ENCODE data around the gene PLCH1. TPM values are rescaled to one million over a fixed set of nuclear protein-coding genes. Genes with fewer than 3 reads are reported as not detected.

Gene PLCH1
- total RNA-seq, 1 experiment from 2014 or later, result 8.9 TPM

DNA sequence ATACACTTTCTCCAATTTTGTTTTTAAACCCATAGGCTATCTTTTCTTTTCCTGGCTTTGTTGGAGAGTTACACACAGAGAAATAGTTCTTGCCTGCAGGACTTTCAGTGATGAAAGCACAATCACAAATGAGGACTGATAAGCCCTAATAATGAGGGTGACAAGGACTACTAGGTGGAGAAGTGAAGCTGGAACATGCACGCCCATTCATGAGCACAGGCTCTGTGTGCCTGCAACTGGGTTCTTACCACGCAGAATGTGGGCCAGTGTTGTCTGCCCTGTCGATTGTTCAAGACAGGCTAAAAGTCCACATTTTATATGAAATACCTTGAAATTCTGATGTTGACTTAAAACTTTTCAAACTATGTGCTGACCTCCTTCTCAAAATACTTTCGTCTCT is 289.1 kb downstream of the PLCH1 start:
- Mint-ChIP-seq H3K9me3 (no peaks in the 10 kb centered on the region), H3K27me3 (ENCODE audit: low read depth) (no peaks in the 10 kb centered on the region), H3K4me3 (no peak overlapping the region), H3K36me3 (no peaks in the 10 kb centered on the region), H3K27ac (no peak overlapping the region), H3K4me1 (no peaks in the 10 kb centered on the region)
- ATAC-seq, result no peak
- no peak for DNase-seq (ENCODE audit: low spot score)
- TF ChIP-seq, protein P1, sequence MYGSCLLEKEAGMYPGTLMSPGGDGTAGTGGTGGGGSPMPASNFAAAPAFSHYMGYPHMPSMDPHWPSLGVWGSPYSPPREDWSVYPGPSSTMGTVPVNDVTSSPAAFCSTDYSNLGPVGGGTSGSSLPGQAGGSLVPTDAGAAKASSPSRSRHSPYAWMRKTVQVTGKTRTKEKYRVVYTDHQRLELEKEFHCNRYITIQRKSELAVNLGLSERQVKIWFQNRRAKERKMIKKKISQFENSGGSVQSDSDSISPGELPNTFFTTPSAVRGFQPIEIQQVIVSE (CRISPR knock-in tag; IDR thresholded peaks at IDR 0.05; ENCODE audit: borderline replicate concordance), result no peak
- TF ChIP-seq RELA (CRISPR knock-in tag; IDR thresholded peaks at IDR 0.05; ENCODE audit: borderline replicate concordance) (no peak), FOXJ3 (CRISPR knock-in tag; IDR thresholded peaks at IDR 0.05; ENCODE audit: borderline replicate concordance) (no peak), ETV6 (CRISPR knock-in tag; IDR thresholded peaks at IDR 0.05) (no peak), CBFB (CRISPR knock-in tag; IDR thresholded peaks at IDR 0.05; ENCODE audit: low read depth) (no peak), ESRRA (CRISPR knock-in tag; IDR thresholded peaks at IDR 0.05; ENCODE audit: borderline replicate concordance) (no peak), SMAD3 (CRISPR knock-in tag; IDR thresholded peaks at IDR 0.05; ENCODE audit: borderline replicate concordance) (no peak), MLX (CRISPR knock-in tag; IDR thresholded peaks at IDR 0.05) (no peak), CREM (CRISPR knock-in tag; IDR thresholded peaks at IDR 0.05) (no peak), NR3C1 (CRISPR knock-in tag; conservative IDR thresholded peaks at IDR 0.05; ENCODE audit: low read depth) (no peak), ZNF219 (CRISPR knock-in tag; IDR thresholded peaks at IDR 0.05; ENCODE audit: borderline replicate concordance) (no peak), PREB (CRISPR knock-in tag; IDR thresholded peaks at IDR 0.05; ENCODE audit: borderline replicate concordance) (no peak), ZNF671 (CRISPR knock-in tag; IDR thresholded peaks at IDR 0.05) (no peak), ATF1 (CRISPR knock-in tag; IDR thresholded peaks at IDR 0.05) (no peak), TP53 (CRISPR knock-in tag; IDR thresholded peaks at IDR 0.05) (no peak)
- TF ChIP-seq, protein P2, sequence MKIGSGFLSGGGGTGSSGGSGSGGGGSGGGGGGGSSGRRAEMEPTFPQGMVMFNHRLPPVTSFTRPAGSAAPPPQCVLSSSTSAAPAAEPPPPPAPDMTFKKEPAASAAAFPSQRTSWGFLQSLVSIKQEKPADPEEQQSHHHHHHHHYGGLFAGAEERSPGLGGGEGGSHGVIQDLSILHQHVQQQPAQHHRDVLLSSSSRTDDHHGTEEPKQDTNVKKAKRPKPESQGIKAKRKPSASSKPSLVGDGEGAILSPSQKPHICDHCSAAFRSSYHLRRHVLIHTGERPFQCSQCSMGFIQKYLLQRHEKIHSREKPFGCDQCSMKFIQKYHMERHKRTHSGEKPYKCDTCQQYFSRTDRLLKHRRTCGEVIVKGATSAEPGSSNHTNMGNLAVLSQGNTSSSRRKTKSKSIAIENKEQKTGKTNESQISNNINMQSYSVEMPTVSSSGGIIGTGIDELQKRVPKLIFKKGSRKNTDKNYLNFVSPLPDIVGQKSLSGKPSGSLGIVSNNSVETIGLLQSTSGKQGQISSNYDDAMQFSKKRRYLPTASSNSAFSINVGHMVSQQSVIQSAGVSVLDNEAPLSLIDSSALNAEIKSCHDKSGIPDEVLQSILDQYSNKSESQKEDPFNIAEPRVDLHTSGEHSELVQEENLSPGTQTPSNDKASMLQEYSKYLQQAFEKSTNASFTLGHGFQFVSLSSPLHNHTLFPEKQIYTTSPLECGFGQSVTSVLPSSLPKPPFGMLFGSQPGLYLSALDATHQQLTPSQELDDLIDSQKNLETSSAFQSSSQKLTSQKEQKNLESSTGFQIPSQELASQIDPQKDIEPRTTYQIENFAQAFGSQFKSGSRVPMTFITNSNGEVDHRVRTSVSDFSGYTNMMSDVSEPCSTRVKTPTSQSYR (CRISPR knock-in tag; IDR thresholded peaks at IDR 0.05), result no peak
- TF ChIP-seq, protein P3, sequence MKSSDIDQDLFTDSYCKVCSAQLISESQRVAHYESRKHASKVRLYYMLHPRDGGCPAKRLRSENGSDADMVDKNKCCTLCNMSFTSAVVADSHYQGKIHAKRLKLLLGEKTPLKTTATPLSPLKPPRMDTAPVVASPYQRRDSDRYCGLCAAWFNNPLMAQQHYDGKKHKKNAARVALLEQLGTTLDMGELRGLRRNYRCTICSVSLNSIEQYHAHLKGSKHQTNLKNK (CRISPR knock-in tag; IDR thresholded peaks at IDR 0.05), result no peak
- TF ChIP-seq, protein P4, sequence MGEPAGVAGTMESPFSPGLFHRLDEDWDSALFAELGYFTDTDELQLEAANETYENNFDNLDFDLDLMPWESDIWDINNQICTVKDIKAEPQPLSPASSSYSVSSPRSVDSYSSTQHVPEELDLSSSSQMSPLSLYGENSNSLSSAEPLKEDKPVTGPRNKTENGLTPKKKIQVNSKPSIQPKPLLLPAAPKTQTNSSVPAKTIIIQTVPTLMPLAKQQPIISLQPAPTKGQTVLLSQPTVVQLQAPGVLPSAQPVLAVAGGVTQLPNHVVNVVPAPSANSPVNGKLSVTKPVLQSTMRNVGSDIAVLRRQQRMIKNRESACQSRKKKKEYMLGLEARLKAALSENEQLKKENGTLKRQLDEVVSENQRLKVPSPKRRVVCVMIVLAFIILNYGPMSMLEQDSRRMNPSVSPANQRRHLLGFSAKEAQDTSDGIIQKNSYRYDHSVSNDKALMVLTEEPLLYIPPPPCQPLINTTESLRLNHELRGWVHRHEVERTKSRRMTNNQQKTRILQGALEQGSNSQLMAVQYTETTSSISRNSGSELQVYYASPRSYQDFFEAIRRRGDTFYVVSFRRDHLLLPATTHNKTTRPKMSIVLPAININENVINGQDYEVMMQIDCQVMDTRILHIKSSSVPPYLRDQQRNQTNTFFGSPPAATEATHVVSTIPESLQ (CRISPR knock-in tag; IDR thresholded peaks at IDR 0.05), result no peak
- TF ChIP-seq, protein P5, sequence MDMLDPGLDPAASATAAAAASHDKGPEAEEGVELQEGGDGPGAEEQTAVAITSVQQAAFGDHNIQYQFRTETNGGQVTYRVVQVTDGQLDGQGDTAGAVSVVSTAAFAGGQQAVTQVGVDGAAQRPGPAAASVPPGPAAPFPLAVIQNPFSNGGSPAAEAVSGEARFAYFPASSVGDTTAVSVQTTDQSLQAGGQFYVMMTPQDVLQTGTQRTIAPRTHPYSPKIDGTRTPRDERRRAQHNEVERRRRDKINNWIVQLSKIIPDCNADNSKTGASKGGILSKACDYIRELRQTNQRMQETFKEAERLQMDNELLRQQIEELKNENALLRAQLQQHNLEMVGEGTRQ (CRISPR knock-in tag; IDR thresholded peaks at IDR 0.05), result no peak
- TF ChIP-seq, protein P6, sequence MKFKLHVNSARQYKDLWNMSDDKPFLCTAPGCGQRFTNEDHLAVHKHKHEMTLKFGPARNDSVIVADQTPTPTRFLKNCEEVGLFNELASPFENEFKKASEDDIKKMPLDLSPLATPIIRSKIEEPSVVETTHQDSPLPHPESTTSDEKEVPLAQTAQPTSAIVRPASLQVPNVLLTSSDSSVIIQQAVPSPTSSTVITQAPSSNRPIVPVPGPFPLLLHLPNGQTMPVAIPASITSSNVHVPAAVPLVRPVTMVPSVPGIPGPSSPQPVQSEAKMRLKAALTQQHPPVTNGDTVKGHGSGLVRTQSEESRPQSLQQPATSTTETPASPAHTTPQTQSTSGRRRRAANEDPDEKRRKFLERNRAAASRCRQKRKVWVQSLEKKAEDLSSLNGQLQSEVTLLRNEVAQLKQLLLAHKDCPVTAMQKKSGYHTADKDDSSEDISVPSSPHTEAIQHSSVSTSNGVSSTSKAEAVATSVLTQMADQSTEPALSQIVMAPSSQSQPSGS (CRISPR knock-in tag; IDR thresholded peaks at IDR 0.05; ENCODE audit: borderline replicate concordance, low read depth), result no peak
- CTCF ChIA-PET, result no interaction called here
- POLR2A ChIA-PET, result no interaction called here
